GM18526 (cell line): ENCODE measurements around the gene ALG2.

Source experiments
- POLR2A ChIP-seq: IDR thresholded peaks from 3 replicates; pipeline ENCODE4 v1.6.1; 2011; ENCODE audit not compliant: insufficient read length; ENCODE audit errors: extremely low read depth

The ALG2 gene

GRCh38 chr9:99221266-99221620 is 499 bp downstream of the ALG2 start:
- no peak for TF ChIP-seq POLR2A

DNA sequence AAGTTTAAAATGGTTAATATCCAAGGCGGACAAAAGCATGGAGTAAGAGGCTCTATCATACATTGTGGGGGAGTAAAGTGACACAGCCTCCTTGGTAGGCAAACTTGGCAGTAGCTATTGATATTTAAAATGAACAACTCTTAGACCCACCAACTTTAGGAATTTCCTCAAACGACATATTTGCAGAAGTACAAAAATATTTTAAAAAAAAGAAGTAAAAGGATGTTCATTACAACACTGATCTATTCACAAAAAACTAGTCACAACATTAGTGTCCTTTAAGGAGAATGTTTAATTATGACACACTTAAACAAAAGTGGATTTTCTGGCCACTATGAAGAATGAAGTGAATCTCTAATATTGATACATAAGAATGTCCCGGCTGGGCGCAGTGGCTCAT is 1.7 kb downstream of the ALG2 start:
- no peak for TF ChIP-seq POLR2A

DNA sequence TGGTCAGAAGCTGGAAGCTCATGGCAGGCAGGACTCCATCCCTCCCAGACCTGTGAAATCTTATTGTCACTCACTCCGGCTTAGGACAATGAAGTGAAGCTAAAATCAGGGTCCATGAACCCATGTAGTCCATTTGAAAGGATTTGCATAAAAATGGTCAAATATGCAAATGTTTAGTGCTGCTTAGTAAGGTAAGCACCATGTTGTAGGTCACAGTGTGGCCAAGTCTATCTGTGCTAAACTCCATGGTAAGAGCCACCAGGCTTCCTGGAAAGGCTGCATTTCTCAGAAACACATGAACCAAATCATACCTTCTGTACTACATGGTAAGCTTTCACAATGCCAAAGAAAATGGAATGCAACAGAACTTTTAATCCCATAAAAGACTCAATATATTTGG is 5.7 kb downstream of the ALG2 start:
- TF ChIP-seq POLR2A: no peak

- no peak for TF ChIP-seq POLR2A
These were observed 8.5 kb downstream of the ALG2 start for GRCh38 chr9:99213197-99213596.

DNA sequence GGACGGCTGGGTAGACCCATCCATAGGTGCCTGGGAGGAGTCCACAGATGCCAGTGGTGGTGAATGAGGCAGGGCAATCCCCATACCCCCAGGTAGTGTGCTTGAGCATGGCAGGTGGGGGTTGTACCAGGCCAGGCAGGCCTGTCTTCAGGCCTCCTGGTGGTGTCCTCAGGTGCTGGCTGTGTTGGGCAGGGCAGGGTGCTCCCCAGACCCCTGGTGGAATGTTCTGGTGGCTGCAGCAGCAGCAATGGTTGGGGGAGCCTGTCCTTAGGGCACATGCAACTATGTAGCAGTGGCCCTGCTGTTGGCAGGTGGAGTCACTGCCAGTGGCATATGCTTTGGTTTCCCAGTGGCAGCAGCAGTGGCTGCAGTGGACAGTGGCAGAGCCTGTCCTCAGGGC is 10.0 kb downstream of the ALG2 start:
- no peak for TF ChIP-seq POLR2A

GRCh38 chr9:99210572-99210971 is 11.2 kb downstream of the ALG2 start:
- no peak for TF ChIP-seq POLR2A

- TF ChIP-seq POLR2A: no peak
These were observed 20.1 kb downstream of the ALG2 start for GRCh38 chr9:99201603-99202002.

DNA sequence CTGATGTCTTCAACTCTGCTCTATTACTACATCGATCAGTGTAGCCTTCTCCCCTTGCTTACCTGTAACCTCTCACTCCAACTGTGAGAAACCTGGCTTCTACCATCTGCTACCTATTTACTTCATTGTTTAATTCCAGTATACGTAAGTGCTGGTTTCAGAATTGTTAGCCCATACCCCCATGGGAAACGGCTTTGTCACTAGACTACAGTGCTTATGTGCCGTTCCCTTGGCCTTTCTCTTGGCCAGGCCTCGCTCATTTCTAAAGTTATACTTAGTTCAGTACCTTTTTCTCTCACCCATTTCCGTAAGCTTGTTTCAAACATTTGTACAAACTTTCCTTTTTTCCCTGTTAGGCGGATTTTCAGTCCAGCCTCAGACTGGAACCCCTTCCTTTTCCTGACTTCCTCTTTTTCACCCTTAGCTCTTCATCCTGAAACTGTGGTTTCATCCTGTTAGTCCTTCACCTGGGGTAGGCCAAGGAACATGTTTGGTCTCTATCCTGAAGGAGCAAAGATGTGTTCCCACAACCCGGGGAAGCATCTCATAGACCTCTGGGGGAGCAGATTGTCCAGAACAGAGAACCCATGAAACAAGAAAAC is 21.7 kb downstream of the ALG2 start:
- TF ChIP-seq POLR2A: no peak

DNA sequence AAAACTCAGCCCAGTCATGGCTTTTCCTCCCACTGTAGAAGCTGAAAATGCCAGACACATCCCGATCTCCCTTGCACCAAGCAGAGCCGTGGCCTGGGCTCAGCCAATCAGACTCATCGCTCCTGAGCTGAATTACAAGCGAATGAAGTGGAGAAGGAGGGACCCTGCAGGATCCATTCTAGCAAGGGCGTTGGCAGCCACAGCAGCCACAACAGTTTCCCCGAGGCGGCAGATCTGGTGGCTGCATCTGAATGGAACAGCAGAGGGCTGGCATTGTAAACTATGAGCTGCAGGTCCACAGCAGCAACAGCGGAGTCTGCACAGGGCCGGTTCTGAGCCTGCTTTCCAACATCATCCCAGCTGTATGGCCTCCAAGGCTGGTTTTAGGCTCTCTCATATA is 23.8 kb downstream of the ALG2 start:
- no peak for TF ChIP-seq POLR2A

DNA sequence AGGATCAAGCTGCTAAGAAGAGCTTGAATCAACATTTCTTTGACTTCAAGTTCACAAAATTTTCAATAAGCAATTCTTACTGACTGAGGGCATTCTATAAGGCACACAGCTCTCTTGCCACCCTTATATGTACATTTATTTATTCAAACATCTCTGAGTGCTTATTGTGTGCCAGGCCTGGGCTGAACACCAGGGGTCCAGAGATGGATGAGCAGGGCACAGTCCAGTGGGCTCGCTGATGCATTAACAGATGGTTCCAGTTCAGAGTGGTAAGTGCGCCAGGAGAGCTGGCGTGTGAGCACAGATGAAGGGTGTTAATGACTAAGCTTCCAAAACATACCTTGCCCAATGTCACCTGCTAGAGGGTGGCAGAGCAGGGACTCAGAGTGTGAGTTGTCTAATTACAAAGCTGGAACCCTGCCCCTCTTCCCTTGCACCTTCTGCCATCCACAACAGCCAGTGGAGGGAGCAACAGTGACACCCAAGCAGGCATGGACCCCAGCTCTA is 24.6 kb downstream of the ALG2 start:
- TF ChIP-seq POLR2A: no peak

- no peak for TF ChIP-seq POLR2A
These were observed 28.3 kb downstream of the ALG2 start for GRCh38 chr9:99193466-99193821.

GRCh38 chr9:99192786-99193465 is 28.8 kb downstream of the ALG2 start:
- TF ChIP-seq POLR2A: no peak

GRCh38 chr9:99190597-99191283 is 31.0 kb downstream of the ALG2 start:
- no peak for TF ChIP-seq POLR2A

GRCh38 chr9:99189887-99190596 is 31.7 kb downstream of the ALG2 start:
- no peak for TF ChIP-seq POLR2A

DNA sequence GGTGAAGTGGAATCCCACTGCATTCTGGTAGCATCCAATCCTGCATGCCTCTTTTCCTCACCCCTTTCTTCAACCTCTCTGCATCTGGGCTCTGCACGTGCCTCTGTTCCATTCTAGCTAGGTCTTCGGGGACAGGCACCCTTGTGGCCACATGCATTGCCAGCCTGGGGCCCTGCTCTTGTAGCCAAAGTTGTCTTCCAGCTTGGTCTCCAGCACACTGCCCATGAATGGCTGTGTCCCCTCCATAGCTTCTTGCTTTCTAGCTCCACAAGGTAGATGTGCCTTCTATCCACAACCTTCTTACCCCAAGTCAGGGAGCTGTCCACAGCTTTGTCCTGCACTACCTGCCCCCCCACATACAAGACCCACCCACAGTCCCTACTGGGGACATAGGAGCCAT is 32.6 kb downstream of the ALG2 start:
- TF ChIP-seq POLR2A: no peak

DNA sequence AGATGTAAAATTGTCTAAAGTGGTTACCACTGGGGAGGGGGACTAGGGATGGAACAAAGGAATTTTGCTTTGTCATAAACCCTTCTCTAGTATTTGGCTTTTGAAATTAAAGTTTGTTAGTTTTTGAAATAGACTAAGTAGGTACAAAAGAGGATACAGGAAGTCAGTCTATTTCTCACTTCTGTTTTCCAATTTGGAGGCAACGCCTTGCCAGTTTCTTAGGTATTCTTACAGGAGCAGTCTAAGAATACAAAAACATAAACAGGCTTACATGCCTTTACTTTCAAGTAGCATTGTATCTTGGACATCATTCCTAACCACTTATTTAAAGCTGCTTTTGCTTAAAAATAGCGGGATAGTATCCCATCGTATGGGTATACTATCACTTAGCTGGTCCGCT is 34.4 kb downstream of the ALG2 start:
- TF ChIP-seq POLR2A: no peak

DNA sequence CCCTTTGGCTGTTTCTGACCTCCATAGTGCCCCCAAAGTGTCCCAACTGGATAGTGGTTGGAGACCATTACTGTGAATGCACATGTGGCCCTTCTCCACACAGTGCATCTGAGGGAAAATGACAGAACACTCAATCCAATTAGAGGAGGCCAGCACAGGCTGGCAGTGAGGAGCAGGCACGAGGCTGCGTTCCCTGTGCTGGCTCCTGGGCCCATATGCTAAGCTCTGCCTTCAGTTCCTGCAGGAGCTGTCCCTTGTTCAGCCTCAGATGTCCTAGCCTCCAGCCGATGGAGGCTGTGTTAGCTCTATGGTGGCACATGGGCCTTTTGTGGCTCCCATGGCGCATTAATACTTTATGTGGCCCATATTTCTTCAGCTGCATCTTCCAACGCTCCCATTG is 35.8 kb downstream of the ALG2 start:
- no peak for TF ChIP-seq POLR2A

DNA sequence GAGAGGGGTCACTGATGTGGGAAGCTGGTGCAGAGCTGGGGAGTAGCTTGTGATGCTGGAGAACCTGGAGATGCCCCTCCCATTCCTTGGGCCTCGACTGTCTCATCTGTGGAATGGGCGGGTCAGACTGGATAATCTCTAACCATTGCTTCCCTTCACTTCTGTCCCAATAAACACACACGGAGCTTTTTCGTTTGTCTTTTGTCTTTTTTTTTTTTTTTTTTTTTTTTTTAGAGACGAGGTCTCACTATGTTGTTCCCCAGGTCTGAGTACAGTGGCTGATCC is 36.5 kb downstream of the ALG2 start:
- TF ChIP-seq POLR2A: no peak
